Lower leg skin (tissue), 3 donors: Measurements from ENCODE around the gene TOMM70.

Experiments used
- CTCF ChIP-seq, 3 donors: fragments of 450-650 bp; IDR thresholded peaks; one replicate each; pipeline ENCODE4 v1.5.1; 2016; ENCODE audit warnings: antibody characterized with exemption in 3 of 3, mild to moderate bottlenecking in 3 of 3, moderate library complexity in 2 of 3
- POLR2A ChIP-seq, 2 donors: fragments of 450-650 bp; IDR thresholded peaks; one replicate each; pipeline ENCODE4 v1.6.1; 2016 to 2017; ENCODE audit warnings: antibody characterized with exemption in 2 of 2, mild to moderate bottlenecking in 1 of 2, moderate library complexity in 1 of 2

- no peak for TF ChIP-seq POLR2A (IDR thresholded peaks at IDR 0.05)
- no peak for TF ChIP-seq CTCF (IDR thresholded peaks at IDR 0.05)
These were observed 47.2 kb upstream of the TOMM70 start for GRCh38 chr3:100448079-100448478.
